ENCODE data around the gene SASH3. TPM values are rescaled to one million over a fixed set of nuclear protein-coding genes. Genes with fewer than 3 reads are reported as not detected.

The SASH3 gene
- total RNA-seq, 4 donors from 2014 or later: 10.4 to 20.4 (median 15.0) TPM

- Histone ChIP-seq H3K4me3 (no peak overlapping the region), H3K9me3 (no peaks in the 10 kb centered on the region), H3K27me3 (no peaks in the 10 kb centered on the region), H3K4me1 (no peaks in the 10 kb centered on the region), H3K27ac (no peak overlapping the region), H3K36me3 (peaks cover 0 to 5% (median 0%) of the 10 kb centered on the region in 3 donors)
- DNase-seq (ENCODE audit: low spot score in 2 of 2): no peak
- TF ChIP-seq EP300 (IDR thresholded peaks at IDR 0.05) (no peak), POLR2A (IDR thresholded peaks at IDR 0.05) (no peak), CTCF (IDR thresholded peaks at IDR 0.05) (no peak)
- 77% methylated on average over 4 of the region's 4 CpGs for WGBS, 2 donors
Observed at GRCh38 chrX:129800186-129800585, 20.4 kb downstream of the SASH3 start.

GRCh38 chrX:129802863-129803262, 23.1 kb downstream of the SASH3 start:
- 10 to 13% methylated on average over 1 of the region's 1 CpG for WGBS, 2 donors
- Histone ChIP-seq H3K4me1 (no peaks in the 10 kb centered on the region), H3K36me3 (peaks cover 0 to 19% (median 0%) of the 10 kb centered on the region in 3 donors), H3K27ac (no peak overlapping the region), H3K4me3 (no peak overlapping the region), H3K27me3 (no peaks in the 10 kb centered on the region), H3K9me3 (no peaks in the 10 kb centered on the region)
- DNase-seq (ENCODE audit: low spot score in 2 of 2): no peak
- TF ChIP-seq CTCF (IDR thresholded peaks at IDR 0.05) (no peak), EP300 (IDR thresholded peaks at IDR 0.05) (no peak), POLR2A (IDR thresholded peaks at IDR 0.05) (no peak)

- Histone ChIP-seq H3K27me3 (no peaks in the 10 kb centered on the region), H3K4me1 (no peaks in the 10 kb centered on the region), H3K27ac (no peak overlapping the region), H3K9me3 (no peaks in the 10 kb centered on the region), H3K36me3 (peaks cover 0 to 32% (median 0%) of the 10 kb centered on the region in 3 donors), H3K4me3 (no peak overlapping the region)
- TF ChIP-seq POLR2A (IDR thresholded peaks at IDR 0.05): no peak
- no peak for TF ChIP-seq CTCF (IDR thresholded peaks at IDR 0.05)
- TF ChIP-seq EP300 (IDR thresholded peaks at IDR 0.05): no peak
- DNase-seq (ENCODE audit: low spot score in 2 of 2): no peak
- 87 to 100% methylated on average over 1 to 4 of the region's 4 CpGs for WGBS, 2 donors
Observed at GRCh38 chrX:129804806-129805205, 25.1 kb downstream of the SASH3 start.

GRCh38 chrX:129808158-129808828, 28.5 kb downstream of the SASH3 start:
- H3K9me3 ChIP-seq: no peaks in the 10 kb centered on the region
- no peaks in the 10 kb centered on the region for H3K27me3 ChIP-seq
- TF ChIP-seq EP300 (IDR thresholded peaks at IDR 0.05) (peak in 1 of 2 donors; percentile 46), POLR2A (IDR thresholded peaks at IDR 0.05) (no peak)
- peaks cover 0 to 63% (median 0%) of the 10 kb centered on the region in 3 donors for H3K36me3 ChIP-seq
- DNase-seq (ENCODE audit: low spot score in 2 of 2): no peak
- 50 to 66% methylated on average over 2 of the region's 2 CpGs for WGBS, 2 donors
- H3K27ac ChIP-seq: peak overlapping the region in 1 of 4 donors; percentile 50
- no peak overlapping the region for H3K4me3 ChIP-seq
- H3K4me1 ChIP-seq: no peaks in the 10 kb centered on the region

GRCh38 chrX:129808829-129809796, 29.4 kb downstream of the SASH3 start:
- no peaks in the 10 kb centered on the region for H3K9me3 ChIP-seq
- WGBS, 2 donors: 77 to 89% methylated on average over 7 of the region's 7 CpGs
- peaks cover 0 to 71% (median 0%) of the 10 kb centered on the region in 3 donors for H3K36me3 ChIP-seq
- H3K4me1 ChIP-seq: no peaks in the 10 kb centered on the region
- H3K27ac ChIP-seq: peak overlapping the region in 2 of 4 donors; percentile 16 to 47
- no peaks in the 10 kb centered on the region for H3K27me3 ChIP-seq
- H3K4me3 ChIP-seq: no peak overlapping the region
- TF ChIP-seq POLR2A (IDR thresholded peaks at IDR 0.05) (no peak), EP300 (IDR thresholded peaks at IDR 0.05) (no peak), CTCF (IDR thresholded peaks at IDR 0.05) (no peak)
- no peak for DNase-seq (ENCODE audit: low spot score in 2 of 2)
